ENCODE measurements around the gene SERF1A. TPM values are rescaled to one million over a fixed set of nuclear protein-coding genes. Genes with fewer than 3 reads are reported as not detected.

Gene SERF1A
- total RNA-seq, 2 experiments from 2014 or later, result 1.1 to 4.3 TPM

Other genes starting within 250 kb of the SERF1A start
- gene SMN1, start 24.4 kb downstream of the SERF1A start, total RNA-seq, result 10 to 100 TPM; 65.3 to 75.9 TPM
- gene NAIP, start 124.7 kb downstream of the SERF1A start, total RNA-seq, result 1 to 10 TPM in 1 of 2 experiments, under 1 TPM in 1; 0.91 to 1.5 TPM
- gene GTF2H2, start 167.0 kb downstream of the SERF1A start, total RNA-seq, result 10 to 100 TPM; 22.7 to 26.9 TPM

All from activated CD4-positive, alpha-beta T cell treated with anti-CD3 and anti-CD28 coated beads for 36 hours (primary cell).